8988T (cell line): ENCODE results near the gene TXNIP.

Experiments
- DNase-seq: peaks from one replicate; pipeline ENCODE4 v3.0.0; 2011

Gene TXNIP

DNA sequence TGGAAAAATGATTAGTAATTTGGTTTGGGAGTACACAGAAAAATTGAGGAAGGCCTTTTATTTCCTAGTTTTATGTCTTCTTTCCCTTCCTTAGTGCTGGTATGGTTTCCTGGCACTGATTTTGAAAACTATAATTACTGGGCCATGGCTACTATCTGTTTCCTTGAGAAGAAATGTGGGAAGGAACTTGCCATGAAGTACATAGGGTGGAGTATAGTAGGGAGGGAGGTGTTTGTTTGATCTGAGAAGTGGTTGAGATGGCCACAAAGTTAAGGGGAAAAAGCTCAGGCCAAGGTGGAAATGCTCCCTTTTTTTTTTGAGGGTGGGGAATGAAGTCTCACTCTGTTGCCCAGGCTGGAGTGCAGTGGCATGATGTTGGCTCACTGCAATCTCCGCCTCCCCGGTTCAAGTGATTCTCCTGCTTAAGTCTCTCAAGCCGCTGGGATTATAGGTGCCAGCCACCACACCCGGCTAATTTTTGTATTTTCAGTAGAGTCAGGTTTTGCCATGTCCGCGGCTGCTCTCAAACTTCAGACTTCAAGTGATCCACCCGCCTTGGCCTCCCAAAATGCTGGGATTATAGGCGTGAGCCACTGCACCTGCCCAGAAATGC lies 13.9 kb upstream of the TXNIP start:
- no peak for DNase-seq

DNA sequence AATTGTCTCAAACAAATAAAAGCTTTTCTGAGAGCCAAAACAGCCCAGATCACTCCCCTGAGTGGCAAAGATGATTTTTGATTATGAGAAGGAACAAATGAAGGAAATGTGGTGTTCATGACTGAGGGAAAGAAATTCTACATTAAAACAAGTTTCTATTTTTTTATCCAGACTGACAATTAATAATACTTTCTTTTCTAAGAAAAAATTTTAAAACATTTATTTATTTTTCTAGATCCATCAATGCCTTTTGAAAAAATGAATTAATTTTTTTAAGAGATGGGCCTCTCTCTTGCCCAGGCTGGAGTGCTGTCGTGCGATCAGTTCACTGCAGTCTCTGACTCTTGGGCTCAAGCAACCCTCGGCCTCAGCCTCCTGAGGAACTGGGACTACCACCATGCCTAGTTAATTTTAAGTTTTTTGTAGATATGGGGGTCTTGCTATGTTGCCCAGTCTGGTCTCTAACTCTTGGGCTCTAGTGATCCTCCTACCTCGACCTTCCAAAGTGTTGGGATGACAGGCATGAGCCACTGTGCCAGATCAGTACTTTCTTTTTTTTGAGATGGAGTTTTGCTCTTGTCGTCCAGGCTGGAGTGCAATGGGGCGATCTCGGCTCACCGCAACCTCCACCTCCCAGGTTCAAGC lies 11.2 kb upstream of the TXNIP start:
- peak; percentile 37 for DNase-seq

DNA sequence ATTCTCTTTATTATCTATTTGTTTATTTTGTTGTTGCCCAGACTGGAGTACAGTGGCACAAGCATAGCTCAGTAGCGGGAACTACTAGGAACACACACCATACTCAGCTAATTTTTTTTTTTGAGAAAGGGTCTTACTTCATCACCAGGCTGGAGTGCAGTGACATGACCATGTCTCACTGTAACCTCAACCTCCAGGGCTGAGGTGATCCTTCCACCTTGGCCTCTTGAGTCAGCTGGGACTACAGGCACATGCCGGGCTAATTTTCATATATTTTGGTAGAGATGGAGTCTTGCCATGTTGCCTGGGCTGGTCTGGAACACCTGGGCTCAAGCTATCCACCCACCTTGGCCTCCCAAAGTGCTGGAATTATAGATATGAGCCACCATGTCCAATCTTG lies 5.3 kb upstream of the TXNIP start:
- DNase-seq: no peak

DNA sequence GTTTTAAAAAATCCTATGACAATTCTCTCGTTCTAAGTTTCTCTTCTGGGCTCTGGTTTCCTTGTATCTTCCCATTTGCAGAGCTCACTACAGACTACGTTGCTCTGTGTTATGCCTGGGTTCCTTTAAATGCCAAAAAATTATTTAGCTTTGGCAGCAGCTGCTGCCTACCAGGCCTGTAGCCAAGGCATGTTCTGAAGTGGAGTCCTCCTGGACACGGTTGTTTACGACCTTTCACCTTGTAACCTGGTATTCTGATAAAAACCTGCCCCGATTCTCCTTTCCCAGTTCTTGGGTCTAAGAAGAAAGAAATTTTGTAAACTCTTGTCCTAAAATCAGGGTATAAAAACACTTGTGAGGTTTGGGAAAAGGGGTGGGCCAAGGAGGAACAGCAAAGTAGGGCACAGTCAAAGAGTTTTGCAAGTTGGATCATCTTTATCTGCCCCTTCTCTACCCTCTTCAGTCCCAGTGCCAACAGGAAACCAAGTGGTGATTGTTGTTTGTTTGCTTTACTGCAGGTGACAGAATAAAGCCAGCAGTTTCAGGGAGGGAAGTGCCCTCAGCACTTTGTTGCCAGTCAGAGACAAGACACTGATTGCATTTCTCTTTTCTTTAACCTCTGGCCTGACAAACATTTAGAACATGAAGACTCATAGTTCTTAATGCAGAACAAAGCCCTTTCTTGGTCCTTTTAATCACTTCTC lies 3.1 kb upstream of the TXNIP start:
- no peak for DNase-seq

DNA sequence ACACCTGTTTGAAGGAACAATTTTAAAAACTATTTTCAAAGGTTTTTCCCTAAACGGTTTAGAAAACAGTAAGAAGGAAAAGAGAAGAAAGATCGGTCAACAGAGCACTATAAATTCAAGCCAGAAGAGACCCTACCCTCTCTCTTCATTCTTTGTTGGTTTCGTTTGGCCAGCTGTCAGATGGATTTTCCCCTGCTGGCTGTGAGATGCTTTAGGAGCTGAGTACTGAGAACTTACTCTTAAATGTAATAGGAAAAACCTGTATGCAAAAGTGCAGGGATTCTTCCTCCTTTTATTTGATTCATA lies 1.3 kb upstream of the TXNIP start:
- no peak for DNase-seq

DNA sequence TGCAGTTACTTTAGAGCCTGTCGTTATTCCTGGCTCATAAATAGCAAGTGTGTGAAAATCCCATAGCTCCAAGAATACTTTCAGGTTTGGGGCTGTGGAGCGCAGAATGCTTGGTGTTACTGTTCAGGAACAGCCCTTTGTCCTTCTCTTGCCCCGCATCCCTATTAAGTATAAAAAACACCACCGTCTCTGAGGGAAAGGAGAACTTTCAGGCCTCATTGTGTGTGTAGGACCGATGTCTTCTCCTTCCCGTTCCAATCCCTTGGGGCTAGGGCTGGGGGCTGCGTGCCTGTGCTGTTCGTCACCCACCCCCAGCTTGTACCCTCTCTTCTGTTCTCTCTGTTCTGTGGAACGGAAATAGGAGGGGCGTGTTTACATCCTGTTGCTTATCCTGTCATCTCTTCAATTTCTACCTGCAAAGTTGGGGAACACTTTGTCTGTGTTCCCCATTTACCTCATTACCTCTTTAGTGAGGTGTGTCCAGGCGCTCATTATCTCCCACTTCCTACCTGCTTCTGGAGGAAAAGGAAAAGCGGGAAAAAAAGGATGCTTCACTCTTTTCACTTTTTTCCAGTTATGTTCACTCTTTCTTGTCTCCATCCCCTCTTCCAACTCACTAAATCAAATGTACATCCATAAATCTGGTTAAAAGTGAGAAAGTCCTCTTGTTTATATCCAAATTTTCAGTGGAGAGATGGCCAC lies 788 bp upstream of the TXNIP start:
- no peak for DNase-seq

DNA sequence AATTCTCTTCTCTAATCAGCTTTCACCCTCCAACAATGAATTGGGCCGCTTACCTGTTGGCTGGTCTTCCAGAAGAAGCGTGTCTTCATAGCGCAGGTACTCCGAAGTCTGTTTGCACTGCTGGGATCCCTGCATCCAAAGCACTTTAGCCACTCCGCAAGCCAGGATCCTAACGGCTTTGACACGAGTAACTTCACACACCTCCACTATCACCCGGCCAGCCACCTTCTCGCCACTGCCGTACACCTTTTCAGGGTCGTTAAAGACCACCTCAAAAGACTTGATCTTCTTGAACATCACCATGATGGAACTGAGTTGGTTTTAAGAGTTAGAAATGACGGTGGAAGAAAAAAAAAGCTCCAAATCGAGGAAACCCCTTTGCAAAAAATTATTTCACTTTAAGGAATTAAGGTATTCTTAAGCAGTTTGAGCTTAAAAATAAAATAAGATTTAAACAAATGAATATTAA lies 381 bp downstream of the TXNIP start:
- no peak for DNase-seq

DNA sequence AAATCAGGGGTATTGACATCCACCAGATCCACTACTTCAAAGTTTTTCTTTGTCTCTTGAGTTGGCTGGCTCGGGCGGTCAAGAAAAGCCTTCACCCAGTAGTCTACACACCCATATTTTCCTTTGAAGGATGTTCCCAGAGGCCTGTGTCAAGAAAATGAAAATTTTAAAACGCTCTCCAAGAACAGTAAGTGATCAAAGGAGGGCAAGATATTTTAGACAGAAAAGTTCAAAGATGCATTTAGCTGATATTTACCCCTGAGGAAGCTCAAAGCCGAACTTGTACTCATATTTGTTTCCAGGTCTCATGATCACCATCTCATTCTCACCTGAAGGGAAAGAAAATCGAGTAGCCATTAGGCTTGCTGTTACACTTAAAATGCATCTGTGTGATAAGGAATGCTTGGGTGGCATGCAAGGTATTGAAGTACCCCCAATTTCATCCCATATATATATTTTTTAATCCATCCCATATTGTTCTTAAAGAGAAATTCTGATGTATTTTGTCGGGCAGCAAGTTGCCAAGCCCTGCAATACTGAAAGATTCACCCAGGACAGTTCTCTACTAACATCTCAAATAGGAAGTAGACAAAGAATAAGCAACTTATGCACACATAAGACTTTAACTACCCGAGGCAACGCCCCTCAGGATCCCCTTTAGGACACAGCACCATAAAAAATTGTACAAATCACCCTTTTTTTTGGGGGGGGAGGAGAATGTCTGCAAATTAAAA lies 1.1 kb downstream of the TXNIP start:
- no peak for DNase-seq

DNA sequence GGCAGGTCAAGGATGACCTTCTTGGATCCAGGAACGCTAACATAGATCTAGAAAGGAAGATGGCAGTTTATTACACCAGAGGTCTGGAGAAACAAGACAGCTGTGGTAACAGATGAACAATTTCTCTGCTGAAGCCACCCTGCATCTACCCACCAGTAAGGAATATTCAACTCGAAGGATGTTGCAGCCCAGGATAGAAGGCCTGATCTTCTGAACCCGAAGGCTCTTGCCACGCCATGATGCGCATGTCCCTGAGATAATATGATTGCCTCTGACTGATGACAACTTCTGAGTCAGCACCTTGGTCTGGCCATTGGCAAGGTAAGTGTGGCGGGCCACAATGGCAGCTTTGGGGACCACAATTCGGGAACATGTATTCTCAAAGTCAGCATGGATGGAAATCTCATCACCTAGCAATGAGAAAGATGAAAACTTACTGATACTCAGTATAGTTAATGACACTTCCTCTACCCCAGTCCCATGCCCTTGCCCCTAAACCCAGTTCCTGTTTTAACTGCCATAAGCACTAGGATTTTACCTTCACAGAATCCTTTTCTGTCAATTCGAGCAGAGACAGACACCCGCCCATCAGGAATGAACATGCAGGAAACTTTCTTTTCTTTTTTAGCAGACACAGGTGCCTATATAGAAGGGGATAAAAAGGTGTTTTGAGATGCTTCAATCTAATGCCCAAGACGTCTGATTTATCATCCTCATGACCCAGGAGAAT lies 1.8 kb downstream of the TXNIP start:
- DNase-seq: no peak

DNA sequence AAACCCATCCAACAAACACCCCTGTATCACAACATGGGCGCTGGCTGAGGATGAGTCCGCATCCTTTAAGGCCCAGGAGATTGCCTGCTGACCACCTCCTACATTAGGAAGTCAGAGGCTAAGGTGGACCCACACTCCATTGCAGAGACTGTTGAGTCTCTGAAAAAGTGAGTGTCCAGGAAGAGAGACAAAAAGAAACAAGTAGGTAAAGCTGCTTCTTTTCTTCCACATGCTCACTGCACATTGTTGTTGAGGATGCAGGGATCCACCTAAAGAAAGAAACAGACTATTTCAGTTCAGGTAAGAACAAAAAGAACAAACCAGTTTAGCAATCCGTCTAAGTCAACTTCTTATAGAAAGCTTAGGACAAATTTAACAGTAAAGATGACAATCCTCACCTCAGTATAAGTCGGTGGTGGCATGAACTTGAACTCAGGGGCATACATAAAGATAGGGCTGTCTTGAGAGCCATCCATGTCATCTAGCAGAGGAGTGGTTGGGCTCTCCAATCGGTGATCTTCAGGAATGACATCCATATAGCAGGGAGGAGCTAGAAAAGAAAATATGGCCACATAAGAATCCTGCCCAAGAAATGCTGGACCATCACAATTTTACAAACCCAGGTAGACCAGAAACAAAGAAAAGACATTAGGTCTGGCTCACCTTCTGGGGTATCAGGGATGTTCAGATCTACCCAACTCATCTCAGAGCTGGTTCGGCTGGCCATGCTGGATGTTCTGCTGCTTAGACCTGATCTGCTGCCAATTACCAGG lies 2.6 kb downstream of the TXNIP start:
- no peak for DNase-seq

DNA sequence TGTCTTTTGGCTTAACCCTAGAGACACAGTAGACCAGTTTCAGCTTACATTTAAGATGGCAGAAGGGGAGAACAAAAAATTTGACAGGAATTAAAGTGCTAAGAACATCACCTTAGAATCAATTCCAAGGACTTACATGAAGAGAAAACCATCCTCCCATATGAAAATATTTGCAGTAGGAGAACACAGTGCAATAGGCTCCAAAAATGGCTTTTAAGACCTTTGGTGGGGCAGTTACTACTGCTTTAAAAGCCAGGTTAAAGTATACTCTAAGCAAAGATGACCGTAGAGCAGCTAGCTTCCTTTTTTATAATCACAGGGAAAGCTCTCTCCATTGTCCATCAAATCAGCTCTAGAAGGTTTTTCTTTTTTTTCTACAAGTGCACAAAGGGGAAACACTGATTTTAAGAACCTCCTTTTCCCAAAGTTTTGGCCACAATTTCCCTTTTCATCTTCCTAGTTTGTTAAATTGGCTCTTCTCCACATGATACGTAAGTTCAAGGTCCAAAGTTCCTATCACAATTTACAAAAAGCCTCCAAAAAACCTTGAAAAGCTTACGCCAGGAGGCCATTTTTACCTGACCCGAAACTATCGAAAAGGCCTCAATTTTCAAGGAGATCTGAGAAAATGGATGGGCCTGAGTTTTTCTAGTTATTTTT lies 3.3 kb downstream of the TXNIP start:
- DNase-seq: no peak

DNA sequence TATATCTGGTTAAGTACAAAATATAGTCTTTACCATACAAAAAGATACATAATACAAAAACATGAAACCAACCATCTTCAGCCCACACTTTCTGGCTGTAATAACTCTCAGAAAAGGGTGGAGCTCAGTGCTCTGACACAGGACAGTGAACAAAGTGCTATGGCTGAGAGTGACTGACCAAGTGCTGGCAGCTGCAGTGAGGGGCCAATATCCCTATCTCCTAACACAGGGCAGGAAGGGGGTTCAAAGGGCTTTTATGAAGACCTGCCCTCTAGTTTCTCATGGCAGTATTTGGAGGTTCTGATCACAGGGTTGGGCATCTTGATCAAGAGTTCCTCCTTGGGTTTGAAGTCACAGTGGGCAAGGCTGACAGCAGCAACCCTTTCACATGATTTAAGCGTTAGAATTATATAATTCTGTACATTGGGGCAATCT lies 3.9 kb downstream of the TXNIP start:
- DNase-seq: no peak

DNA sequence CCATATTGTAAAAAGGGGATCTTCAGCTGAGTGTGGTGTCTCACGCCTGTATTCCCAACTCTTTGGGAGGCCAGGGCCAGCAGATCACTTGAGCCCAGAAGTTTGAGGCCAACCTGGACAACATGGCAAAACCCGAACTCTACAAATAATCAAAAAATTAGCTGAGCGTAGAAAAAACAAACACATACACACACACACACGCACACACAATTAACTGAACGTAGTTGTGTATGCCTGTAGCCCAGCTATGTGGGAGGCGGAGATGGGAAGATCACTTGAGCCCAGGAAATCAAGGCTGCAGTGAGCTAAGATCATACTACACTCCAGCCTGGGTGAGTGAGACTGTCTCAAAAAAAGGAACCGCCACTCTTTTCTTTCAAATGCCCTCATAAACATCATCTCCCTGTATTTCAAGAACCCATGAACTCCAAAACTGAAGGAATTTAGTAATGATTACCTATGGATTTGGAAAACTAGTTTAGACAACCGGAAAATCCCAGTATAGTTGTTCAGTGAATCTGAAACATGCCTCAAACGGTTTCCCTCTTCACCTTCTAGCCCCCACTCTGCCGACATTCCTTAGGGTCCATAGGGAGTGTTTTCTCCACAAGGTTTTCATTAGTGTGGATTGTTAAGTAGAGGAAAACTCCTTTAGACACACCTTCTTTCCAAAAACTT lies 4.5 kb downstream of the TXNIP start:
- no peak for DNase-seq

DNA sequence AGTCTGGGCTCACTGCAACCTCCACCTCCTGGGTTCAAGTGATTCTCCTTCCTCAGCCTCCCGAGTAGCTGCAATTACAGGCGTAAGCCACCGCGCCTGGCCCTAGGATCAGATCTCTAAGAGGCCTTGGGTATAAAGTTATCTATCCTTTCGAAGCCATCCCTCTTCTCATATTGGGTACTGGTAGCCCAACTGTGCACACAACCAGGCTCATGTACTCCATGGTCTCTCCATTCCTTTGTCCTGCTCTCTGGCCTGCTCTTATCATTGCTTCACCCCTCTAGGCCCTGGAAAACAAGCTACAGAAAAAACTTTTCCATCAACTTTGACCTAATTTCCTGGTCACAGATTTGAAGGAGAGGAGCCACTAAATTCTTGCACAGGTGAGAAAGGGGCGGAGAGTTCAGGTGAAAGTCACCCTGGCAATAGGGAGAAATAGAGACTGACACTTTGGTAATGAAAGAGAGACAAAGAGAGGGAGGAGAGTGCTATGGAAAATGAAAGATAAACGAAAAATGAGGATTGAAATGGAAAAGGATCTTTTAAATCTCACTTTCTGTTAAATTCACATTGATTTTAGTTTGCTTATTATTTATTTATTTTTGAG lies 6.0 kb downstream of the TXNIP start:
- no peak for DNase-seq

DNA sequence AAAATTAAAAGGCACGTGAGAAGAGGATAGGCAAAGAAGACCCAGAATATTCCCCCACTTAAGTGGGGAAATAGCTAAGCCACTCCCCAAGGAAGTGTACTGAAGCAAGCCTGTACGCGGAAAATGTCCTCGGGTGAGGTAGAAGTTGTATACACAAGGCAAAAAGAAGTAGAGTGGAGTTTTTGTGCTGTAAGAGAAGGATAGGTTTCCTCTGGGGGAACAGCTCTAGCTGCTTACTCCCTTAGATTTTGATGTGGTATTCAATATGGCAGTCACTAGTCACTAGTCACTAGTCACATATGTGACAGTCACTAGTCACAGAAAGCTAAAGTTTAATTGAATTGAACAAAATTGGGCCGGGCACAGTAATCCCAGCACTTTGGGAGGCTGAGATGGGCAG lies 7.6 kb downstream of the TXNIP start:
- DNase-seq: no peak

DNA sequence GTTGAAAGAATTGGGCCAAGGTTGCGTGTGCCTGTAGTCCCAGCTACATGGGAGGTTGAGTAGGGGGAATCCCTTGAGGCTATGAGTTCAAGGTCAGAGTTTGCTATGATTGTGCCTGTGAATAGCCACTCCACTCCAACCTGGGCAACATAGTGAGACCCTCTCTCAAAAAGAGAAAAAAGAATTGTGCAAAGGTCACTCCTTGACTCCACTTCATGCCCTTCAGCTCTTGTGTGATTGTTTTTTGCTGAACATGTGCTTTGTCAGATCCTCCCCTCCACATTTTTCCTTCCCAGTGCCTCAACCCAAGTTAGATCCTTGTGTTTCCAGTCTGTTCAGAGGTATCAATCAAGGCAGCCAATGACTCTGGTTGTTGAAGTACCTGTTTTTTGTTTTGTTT lies 8.5 kb downstream of the TXNIP start:
- no peak for DNase-seq

DNA sequence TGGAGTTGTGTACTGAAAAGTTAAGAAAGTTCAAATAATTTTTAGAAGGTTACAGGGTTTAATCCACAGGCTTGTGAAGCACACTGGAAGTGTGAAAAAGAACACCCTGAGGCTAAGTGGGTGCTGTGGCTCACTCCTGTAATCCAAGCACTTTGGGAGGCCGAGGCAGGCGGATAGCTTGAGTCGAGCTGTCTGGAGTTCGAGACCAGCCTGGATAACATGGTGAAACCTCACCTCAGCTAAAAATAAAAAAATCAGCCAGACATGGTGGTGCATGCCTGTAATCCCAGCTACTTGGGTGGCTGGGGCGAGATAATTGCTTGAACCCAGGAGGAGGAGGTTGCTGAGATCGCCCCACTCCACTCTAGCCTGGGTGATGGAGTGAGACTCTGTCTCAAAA lies 9.8 kb downstream of the TXNIP start:
- no peak for DNase-seq

DNA sequence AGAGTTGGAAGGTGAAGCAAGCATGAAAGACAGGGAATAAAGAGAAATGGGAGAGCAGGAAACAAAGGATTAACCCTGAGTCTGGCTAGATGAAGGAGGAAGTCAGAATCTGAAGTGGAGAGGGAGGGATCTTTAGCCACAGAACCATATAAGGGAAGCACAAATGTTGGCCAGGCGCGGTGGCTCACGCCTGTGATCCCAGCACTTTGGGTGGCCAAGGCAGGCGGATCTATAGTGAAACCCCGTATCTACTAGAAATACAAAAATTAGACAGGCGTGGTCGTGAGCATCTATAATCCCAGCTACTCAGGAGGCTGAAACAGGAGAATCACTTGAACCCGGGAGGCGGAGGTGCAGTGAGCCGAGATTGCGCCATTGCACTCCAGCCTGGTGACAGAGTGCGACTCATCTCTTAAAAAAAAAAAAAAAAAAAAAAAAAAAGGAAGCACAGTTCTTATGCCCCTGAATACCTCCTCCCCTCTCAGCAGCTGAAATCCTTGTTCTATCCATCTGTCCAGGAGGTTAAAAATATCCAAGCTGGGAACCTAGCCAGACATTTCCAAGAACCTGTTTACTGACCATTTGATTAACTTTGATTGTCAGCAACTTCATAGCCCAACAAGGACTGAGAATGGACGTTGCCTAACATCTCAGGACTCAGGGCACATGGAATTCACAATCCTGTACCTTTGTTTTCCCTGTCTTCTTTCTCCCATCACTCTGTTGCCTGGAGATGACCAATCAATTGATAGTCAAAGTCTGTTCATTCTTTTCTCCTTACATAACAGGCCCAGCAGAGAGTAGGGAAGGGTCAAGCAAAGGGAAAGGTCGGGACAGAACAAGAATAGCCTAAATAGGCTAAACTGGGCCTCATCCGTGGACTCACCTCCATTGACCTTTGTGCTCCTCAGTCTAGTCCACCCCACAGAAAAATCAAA lies 10.6 kb downstream of the TXNIP start:
- no peak for DNase-seq

DNA sequence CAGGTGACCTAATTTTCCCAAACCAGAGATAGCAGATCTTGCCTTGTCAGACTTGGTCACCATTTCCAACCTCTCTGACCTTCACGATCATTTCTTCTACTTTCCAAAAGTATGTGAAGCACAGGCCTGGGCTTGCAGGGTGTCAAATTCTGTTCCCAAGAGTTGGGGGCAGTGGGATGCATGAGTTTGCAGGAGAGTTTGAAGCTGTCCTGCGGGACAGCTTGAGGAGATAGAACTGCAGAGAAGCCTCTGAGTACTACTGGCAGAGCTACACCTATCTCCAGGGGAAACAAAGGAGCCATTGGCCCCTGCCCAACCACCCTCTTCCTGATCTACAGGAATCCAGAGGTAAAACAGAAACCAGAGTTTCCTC lies 11.3 kb downstream of the TXNIP start:
- no peak for DNase-seq
